Measurements from ENCODE around the gene ZC3H10.

- TF ChIP-seq CTCF (conservative IDR thresholded peaks at IDR 0.05; ENCODE audit: low read length), result peak; percentile 72
- TF ChIP-seq EZH2phosphoT487 (IDR thresholded peaks at IDR 0.05; ENCODE audit: borderline replicate concordance, low read depth, low read length), result no peak
These were observed 39.3 kb downstream of the ZC3H10 start for GRCh38 chr12:56157201-56158028.

Measured in OCI-LY7 (cell line).